Urinary bladder (tissue), 4 donors: ENCODE results near the gene RXRA. TPM values are rescaled to one million over a fixed set of nuclear protein-coding genes. Genes with fewer than 3 reads are reported as not detected.
"Not testable (repeated sequence)": the region's sequence is repeated elsewhere in the genome, so short reads cannot be mapped to it uniquely, and the experiment has no call there.

Source experiments
- DNase-seq: peaks from one replicate; pipeline ENCODE4 v3.0.0-alpha.2; 2015; ENCODE audit errors: extremely low spot score
- H3K27ac ChIP-seq: one replicate; pipeline ENCODE4 v1.5.1; 2013; ENCODE audit warnings: low read depth, mild to moderate bottlenecking, moderate library complexity
- H3K36me3 ChIP-seq: one replicate; pipeline ENCODE4 v1.6.1; 2013; ENCODE audit warnings: mild to moderate bottlenecking, moderate library complexity; ENCODE audit not compliant: insufficient read depth
- H3K4me1 ChIP-seq: one replicate; pipeline ENCODE4 v1.6.1; 2013; ENCODE audit warnings: mild to moderate bottlenecking, moderate library complexity; ENCODE audit not compliant: insufficient read depth
- H3K4me3 ChIP-seq: one replicate; pipeline ENCODE4 v1.5.1; 2013; ENCODE audit warnings: low read depth, low read length
- WGBS: extraction: QIAGEN DNeasy Blood & Tissue Kit; methylation state at CpG from one replicate; pipeline ENCODE4 v1.1.7; 2013; 5-methylcytosine and 5-hydroxymethylcytosine counted together
- polyA plus RNA-seq: library from polyadenylated mRNA; stranded (reverse); fragments of 200-250 nt; gene quantifications from one replicate; pipeline ENCODE4 v1.2.3, GENCODE V29; 2013
- total RNA-seq: library from RNA; depleted of rRNA; stranded (reverse); fragments of >200 nt; gene quantifications from one replicate; pipeline ENCODE4 v1.2.3, GENCODE V29; 2014
- donor health status: healthy with polysubstance abuse.
- donor health status: healthy.

The RXRA gene
- total and polyA plus RNA-seq, 2 donors, result 19.7 to 70.6 TPM

DNA sequence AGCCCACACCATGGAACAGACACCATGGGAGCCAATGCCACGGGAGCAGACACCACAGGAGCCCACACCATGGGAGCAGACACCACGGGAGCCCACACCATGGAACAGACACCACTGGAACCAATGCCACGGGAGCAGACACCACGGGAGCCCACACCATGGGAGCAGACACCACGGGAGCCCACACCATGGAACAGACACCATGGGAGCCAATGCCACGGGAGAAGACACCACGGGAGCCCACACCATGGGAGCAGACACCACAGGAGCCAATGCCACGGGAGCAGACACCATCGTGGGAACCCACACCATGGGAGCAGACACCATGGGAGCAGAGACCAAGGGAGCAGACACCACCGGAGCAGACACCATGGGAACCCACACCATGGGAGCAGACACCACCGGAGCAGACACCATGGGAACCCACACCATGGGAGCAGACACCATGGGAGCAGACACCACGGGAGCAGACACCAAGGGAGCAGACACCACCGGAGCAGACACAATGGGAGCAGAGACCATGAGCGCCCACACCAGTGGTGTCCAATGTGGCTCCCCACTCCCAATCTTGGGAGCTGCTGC is 17.5 kb upstream of the RXRA start:
- WGBS, result 92% methylated on average over 14 of the region's 14 CpGs
- DNase-seq, H3K4me1 ChIP-seq, H3K36me3 ChIP-seq, H3K4me3 ChIP-seq, H3K27ac ChIP-seq: not testable (repeated sequence)

DNA sequence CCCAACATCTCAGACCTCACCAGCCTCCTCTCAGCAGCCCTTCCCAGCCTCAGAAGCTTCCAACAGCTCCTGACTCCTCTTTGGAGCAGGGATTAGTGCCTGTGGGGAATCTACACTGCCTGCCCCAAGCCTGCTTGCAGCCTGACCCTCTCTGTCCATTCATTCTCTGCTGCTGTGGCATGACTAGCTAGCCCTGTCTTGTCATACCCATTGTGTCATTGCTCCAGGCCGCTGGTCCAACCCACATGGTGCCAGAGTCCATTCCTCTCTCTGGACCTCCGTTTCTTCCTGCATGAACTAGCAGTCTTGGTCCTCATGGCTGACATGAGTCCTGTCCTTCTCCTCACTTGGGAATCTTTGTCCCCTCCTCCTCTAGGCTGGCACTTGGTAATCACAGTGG is 12.8 kb upstream of the RXRA start:
- no peak for DNase-seq
- Histone ChIP-seq H3K4me1 (no peaks in the 10 kb centered on the region), H3K36me3 (no peaks in the 10 kb centered on the region), H3K4me3 (no peak overlapping the region), H3K27ac (no peak overlapping the region)
- WGBS, result 96% methylated on average over 2 of the region's 2 CpGs

DNA sequence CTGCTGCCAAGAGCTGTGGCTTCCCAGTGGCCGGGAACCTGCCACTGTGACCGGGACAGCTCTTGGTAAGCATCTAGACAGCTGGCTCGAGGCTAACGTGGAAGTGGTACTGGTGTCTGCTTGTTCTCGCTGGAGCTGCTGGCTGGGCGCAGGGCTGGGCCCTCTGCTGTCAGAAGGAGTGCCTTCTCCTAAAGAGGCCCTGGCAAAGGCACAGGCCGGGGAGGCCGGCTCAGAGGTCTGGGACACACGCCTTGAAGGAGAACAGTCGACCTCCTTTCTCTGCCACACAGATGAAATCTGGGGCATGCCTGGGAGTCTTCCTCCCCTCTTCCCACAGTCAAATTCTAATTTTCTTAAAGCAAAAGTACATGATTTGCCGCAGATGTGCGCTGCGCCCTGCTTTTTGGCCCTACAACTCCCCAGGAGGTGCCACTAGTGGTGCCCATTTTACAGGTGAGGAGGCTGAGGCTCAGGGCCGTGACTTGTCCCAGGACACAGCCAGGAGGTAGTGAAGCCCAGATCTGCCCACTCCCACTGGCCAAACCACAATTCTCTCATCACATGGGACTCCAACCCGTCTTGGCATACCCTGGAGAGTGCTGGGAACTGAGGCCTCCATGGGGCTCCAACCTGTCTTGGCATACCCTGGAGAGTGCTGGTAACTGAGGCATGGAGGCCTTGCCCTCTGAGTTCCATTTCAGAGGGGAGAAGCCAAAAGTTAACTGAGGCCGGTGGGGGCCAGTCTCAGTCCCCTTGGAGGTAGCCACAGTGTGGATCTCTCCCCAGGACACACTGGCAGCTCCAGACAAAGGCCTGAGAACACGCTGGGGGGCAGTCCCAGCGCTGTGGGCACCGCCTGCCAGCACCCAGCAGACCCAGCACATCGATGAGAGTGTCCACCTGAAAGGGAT is 12.0 kb upstream of the RXRA start:
- 90% methylated on average over 20 of the region's 20 CpGs for WGBS
- no peak overlapping the region for H3K4me3 ChIP-seq
- H3K36me3 ChIP-seq, result no peaks in the 10 kb centered on the region
- DNase-seq, result no peak
- no peaks in the 10 kb centered on the region for H3K4me1 ChIP-seq
- no peak overlapping the region for H3K27ac ChIP-seq

- DNase-seq, result no peak
- Histone ChIP-seq H3K36me3 (no peaks in the 10 kb centered on the region), H3K4me3 (no peak overlapping the region), H3K27ac (no peak overlapping the region), H3K4me1 (no peaks in the 10 kb centered on the region)
- 66% methylated on average over 26 of the region's 26 CpGs for WGBS
Observed at GRCh38 chr9:134314950-134315715, 11.1 kb upstream of the RXRA start.

- 89% methylated on average over 19 of the region's 19 CpGs for WGBS
- DNase-seq, result no peak
Observed at GRCh38 chr9:134315716-134316448, 10.4 kb upstream of the RXRA start.

GRCh38 chr9:134316449-134317160 is 9.7 kb upstream of the RXRA start:
- no peaks in the 10 kb centered on the region for H3K4me1 ChIP-seq
- no peak overlapping the region for H3K27ac ChIP-seq
- H3K36me3 ChIP-seq, result no peaks in the 10 kb centered on the region
- no peak overlapping the region for H3K4me3 ChIP-seq
- WGBS, result 19% methylated on average over 16 of the region's 16 CpGs
- DNase-seq, result no peak

More at GRCh38 chr9:134315716-134316448, 10.4 kb upstream of the RXRA start:
- H3K27ac ChIP-seq, result no peak overlapping the region
- no peaks in the 10 kb centered on the region for H3K4me1 ChIP-seq
- no peak overlapping the region for H3K4me3 ChIP-seq
- H3K36me3 ChIP-seq, result no peaks in the 10 kb centered on the region

- WGBS, result 60% methylated on average over 17 of the region's 17 CpGs
- Histone ChIP-seq H3K27ac (no peak overlapping the region), H3K4me1 (no peaks in the 10 kb centered on the region), H3K36me3 (no peaks in the 10 kb centered on the region), H3K4me3 (no peak overlapping the region)
- DNase-seq, result no peak
Observed at GRCh38 chr9:134317400-134317789, 8.9 kb upstream of the RXRA start.

- Histone ChIP-seq H3K36me3 (no peaks in the 10 kb centered on the region), H3K27ac (no peak overlapping the region), H3K4me3 (no peak overlapping the region), H3K4me1 (no peaks in the 10 kb centered on the region)
- DNase-seq, result no peak
- 53% methylated on average over 4 of the region's 4 CpGs for WGBS
Observed at GRCh38 chr9:134317790-134318414, 8.4 kb upstream of the RXRA start.

DNA sequence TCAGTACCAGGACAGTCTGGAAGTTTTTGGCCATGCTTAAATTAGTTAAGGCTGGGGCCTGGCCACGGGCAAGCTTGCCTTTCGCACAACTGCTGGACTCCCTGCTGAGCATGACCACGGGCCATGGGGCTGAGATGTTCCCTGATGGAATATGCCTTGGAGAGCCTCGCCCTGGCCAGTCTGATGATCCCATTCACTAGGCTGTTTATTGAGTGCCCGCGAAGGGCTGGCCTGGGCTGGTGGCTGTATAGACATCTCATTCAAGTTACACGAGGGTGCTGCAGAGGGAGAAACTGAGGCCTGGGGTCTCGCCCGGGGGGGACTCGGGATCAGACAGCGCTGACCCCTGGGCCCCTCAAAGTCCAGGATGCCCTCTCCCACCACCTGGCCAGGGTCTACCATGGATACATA is 7.8 kb upstream of the RXRA start:
- no peak overlapping the region for H3K4me3 ChIP-seq
- no peaks in the 10 kb centered on the region for H3K4me1 ChIP-seq
- WGBS, result 91% methylated on average over 11 of the region's 11 CpGs
- H3K27ac ChIP-seq, result no peak overlapping the region
- DNase-seq, result no peak
- no peaks in the 10 kb centered on the region for H3K36me3 ChIP-seq

- no peak for DNase-seq
- no peak overlapping the region for H3K4me3 ChIP-seq
- H3K4me1 ChIP-seq, result no peaks in the 10 kb centered on the region
- H3K27ac ChIP-seq, result no peak overlapping the region
- WGBS, result 91% methylated on average over 5 of the region's 5 CpGs
- H3K36me3 ChIP-seq, result no peaks in the 10 kb centered on the region
Observed at GRCh38 chr9:134318941-134319305, 7.3 kb upstream of the RXRA start.

DNA sequence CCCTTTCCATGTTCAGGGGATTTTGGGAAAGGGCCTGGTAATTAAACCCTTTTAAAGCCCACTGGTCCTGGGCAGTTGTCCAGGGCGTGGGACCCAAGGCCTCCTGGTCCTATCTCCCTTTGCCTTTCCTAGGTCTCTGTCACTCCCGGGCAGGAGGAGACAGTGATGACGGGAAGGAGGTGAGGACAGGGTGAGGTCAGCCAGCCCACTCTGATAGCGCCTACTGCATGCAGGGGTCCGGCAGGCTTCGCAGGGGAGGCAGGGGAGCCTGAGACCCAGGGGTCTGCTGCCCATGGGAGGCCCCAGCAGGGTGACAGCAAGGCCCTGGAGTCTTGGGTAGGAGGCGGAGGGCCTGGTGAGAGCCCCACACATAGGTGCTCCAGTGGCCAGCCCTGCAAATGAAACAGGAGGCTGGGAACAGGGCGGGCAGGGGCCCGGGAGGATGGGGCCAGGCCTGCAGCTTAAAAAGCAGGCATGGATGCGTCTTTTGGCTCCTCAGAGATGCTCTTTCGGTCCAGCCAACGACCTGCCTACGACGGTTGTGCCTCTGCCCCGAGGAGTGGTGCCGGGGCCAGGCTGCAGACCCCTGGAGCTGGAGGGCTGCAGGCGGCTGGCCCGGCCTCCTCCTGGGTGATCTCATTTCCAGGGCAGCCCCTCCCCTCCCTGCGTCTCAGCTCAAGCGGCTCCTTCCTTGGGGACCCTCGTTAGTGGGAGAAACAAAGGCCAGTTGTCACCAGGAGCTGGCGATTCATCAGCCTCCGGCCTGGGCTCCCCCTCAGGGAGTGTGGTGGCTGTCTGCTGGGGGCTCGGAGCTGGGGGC is 6.7 kb upstream of the RXRA start:
- DNase-seq, result no peak
- H3K27ac ChIP-seq, result no peak overlapping the region
- H3K36me3 ChIP-seq, result no peaks in the 10 kb centered on the region
- H3K4me1 ChIP-seq, result no peaks in the 10 kb centered on the region
- WGBS, result 87% methylated on average over 24 of the region's 24 CpGs
- no peak overlapping the region for H3K4me3 ChIP-seq
